Gastroesophageal sphincter (tissue), 3 donors: Measurements from ENCODE around the gene OTC.

Experiments used
- EP300 ChIP-seq: sonication (generic); formaldehyde crosslinking; IDR thresholded peaks from one replicate; pipeline ENCODE4 v1.6.1; 2017; ENCODE audit warnings: antibody characterized with exemption, mild to moderate bottlenecking
- POLR2A ChIP-seq, 2 donors: fragments of 450-650 bp; IDR thresholded peaks; one replicate each; pipeline ENCODE4 v1.6.1; 2017; ENCODE audit warnings: antibody characterized with exemption in 2 of 2, mild to moderate bottlenecking in 2 of 2, moderate library complexity in 1 of 2
- POLR2AphosphoS5 ChIP-seq: sonication (generic); formaldehyde crosslinking; IDR thresholded peaks from one replicate; pipeline ENCODE4 v1.6.1; 2017; ENCODE audit warnings: antibody characterized with exemption
- TF ChIP-seq, protein P1 (sequence below), 4 experiments: fragments of 200-600 bp in 2 of 4; fragments of 450-650 bp in 2 of 4; sonication (generic) in 1 of 4; IDR thresholded peaks; one replicate each; pipeline ENCODE4 v1.5.1; 2017 to 2019; ENCODE audit warnings: antibody characterized with exemption in 4 of 4, mild to moderate bottlenecking in 2 of 4, moderate library complexity in 2 of 4

GRCh38 chrX:38376747-38377146, 24.3 kb downstream of the OTC start:
- TF ChIP-seq EP300 (no peak), POLR2AphosphoS5 (no peak), POLR2A (IDR thresholded peaks at IDR 0.05) (no peak)
- TF ChIP-seq, protein P1, sequence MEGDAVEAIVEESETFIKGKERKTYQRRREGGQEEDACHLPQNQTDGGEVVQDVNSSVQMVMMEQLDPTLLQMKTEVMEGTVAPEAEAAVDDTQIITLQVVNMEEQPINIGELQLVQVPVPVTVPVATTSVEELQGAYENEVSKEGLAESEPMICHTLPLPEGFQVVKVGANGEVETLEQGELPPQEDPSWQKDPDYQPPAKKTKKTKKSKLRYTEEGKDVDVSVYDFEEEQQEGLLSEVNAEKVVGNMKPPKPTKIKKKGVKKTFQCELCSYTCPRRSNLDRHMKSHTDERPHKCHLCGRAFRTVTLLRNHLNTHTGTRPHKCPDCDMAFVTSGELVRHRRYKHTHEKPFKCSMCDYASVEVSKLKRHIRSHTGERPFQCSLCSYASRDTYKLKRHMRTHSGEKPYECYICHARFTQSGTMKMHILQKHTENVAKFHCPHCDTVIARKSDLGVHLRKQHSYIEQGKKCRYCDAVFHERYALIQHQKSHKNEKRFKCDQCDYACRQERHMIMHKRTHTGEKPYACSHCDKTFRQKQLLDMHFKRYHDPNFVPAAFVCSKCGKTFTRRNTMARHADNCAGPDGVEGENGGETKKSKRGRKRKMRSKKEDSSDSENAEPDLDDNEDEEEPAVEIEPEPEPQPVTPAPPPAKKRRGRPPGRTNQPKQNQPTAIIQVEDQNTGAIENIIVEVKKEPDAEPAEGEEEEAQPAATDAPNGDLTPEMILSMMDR (IDR thresholded peaks at IDR 0.05), result no peak
